ENCODE data around the gene KIAA0930.

DNA sequence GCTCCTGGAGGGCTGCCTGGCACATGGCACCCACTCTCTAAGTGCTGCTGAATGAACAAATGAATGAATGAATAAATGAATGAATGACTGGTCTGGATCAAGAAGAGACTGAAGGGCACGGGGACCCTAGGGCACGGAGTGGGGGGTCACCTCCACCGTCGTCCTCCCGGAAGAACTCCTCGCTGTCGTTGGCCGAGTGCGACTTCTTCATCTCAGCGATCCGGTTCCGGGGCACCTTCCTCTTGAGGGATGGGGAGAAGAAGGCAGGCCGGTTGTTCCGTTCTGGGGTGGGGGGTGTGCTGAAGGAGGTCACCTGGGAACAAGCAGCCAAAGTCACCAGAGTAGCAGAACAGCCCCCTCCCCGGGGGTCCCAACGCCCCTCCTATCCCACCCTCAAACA is 41.0 kb downstream of the KIAA0930 start:
- TF ChIP-seq EZH2phosphoT487 (IDR thresholded peaks at IDR 0.05; ENCODE audit: unreplicated experiment) (no peak), POLR2AphosphoS5 (IDR thresholded peaks at IDR 0.05; ENCODE audit: low read depth) (no peak), EZH2 (IDR thresholded peaks at IDR 0.05; ENCODE audit: low read depth, unreplicated experiment) (no peak), JUNB (IDR thresholded peaks at IDR 0.05; ENCODE audit: unreplicated experiment) (no peak), CREB1 (CRISPR knock-in tag; IDR thresholded peaks at IDR 0.05; ENCODE audit: low read depth) (no peak), NANOG (IDR thresholded peaks at IDR 0.05; ENCODE audit: borderline replicate concordance) (no peak), ZNF114 (CRISPR knock-in tag; IDR thresholded peaks at IDR 0.05) (no peak), ZNF331 (CRISPR knock-in tag; IDR thresholded peaks at IDR 0.05; ENCODE audit: low read depth) (no peak)
- TF ChIP-seq, protein P1, sequence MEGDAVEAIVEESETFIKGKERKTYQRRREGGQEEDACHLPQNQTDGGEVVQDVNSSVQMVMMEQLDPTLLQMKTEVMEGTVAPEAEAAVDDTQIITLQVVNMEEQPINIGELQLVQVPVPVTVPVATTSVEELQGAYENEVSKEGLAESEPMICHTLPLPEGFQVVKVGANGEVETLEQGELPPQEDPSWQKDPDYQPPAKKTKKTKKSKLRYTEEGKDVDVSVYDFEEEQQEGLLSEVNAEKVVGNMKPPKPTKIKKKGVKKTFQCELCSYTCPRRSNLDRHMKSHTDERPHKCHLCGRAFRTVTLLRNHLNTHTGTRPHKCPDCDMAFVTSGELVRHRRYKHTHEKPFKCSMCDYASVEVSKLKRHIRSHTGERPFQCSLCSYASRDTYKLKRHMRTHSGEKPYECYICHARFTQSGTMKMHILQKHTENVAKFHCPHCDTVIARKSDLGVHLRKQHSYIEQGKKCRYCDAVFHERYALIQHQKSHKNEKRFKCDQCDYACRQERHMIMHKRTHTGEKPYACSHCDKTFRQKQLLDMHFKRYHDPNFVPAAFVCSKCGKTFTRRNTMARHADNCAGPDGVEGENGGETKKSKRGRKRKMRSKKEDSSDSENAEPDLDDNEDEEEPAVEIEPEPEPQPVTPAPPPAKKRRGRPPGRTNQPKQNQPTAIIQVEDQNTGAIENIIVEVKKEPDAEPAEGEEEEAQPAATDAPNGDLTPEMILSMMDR (conservative IDR thresholded peaks at IDR 0.05; ENCODE audit: low read depth in 2 of 2): no peak
- TF ChIP-seq, protein P2, sequence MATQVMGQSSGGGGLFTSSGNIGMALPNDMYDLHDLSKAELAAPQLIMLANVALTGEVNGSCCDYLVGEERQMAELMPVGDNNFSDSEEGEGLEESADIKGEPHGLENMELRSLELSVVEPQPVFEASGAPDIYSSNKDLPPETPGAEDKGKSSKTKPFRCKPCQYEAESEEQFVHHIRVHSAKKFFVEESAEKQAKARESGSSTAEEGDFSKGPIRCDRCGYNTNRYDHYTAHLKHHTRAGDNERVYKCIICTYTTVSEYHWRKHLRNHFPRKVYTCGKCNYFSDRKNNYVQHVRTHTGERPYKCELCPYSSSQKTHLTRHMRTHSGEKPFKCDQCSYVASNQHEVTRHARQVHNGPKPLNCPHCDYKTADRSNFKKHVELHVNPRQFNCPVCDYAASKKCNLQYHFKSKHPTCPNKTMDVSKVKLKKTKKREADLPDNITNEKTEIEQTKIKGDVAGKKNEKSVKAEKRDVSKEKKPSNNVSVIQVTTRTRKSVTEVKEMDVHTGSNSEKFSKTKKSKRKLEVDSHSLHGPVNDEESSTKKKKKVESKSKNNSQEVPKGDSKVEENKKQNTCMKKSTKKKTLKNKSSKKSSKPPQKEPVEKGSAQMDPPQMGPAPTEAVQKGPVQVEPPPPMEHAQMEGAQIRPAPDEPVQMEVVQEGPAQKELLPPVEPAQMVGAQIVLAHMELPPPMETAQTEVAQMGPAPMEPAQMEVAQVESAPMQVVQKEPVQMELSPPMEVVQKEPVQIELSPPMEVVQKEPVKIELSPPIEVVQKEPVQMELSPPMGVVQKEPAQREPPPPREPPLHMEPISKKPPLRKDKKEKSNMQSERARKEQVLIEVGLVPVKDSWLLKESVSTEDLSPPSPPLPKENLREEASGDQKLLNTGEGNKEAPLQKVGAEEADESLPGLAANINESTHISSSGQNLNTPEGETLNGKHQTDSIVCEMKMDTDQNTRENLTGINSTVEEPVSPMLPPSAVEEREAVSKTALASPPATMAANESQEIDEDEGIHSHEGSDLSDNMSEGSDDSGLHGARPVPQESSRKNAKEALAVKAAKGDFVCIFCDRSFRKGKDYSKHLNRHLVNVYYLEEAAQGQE (IDR thresholded peaks at IDR 0.05; ENCODE audit: unreplicated experiment): no peak
- TF ChIP-seq, protein P3, sequence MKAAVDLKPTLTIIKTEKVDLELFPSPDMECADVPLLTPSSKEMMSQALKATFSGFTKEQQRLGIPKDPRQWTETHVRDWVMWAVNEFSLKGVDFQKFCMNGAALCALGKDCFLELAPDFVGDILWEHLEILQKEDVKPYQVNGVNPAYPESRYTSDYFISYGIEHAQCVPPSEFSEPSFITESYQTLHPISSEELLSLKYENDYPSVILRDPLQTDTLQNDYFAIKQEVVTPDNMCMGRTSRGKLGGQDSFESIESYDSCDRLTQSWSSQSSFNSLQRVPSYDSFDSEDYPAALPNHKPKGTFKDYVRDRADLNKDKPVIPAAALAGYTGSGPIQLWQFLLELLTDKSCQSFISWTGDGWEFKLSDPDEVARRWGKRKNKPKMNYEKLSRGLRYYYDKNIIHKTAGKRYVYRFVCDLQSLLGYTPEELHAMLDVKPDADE (IDR thresholded peaks at IDR 0.05): no peak

All from GM23338 (cell line).